Measurements from ENCODE around the gene SHQ1.

Gene SHQ1

GRCh38 chr3:72848703-72849081, 447 bp upstream of the SHQ1 start:
- TF ChIP-seq SPI1 (IDR thresholded peaks at IDR 0.05; ENCODE audit: borderline replicate concordance, low read depth), result peak; percentile 95
- TF ChIP-seq POLR2AphosphoS5 (IDR thresholded peaks at IDR 0.05; ENCODE audit: low read depth), result peak; percentile 73
- no peak for TF ChIP-seq GABPA (IDR thresholded peaks at IDR 0.05; ENCODE audit: low read depth)
- Histone ChIP-seq H3K4me3 (replicated peaks; ENCODE audit: insufficient read depth, low read length) (peak overlapping the region; percentile 67), H3K27ac (replicated peaks) (peak overlapping the region; percentile 87), H3K27me3 (ENCODE audit: insufficient read depth, poor library complexity, severe bottlenecking) (no peaks in the 10 kb centered on the region)
- peak; percentile 42 to 85 for DNase-seq (ENCODE audit: low read depth in 1 of 2, low spot score in 1 of 2)

GRCh38 chr3:72847282-72847681, 963 bp downstream of the SHQ1 start:
- no peak for DNase-seq (ENCODE audit: low read depth in 1 of 2, low spot score in 1 of 2)
- no peaks in the 10 kb centered on the region for H3K27me3 ChIP-seq (ENCODE audit: insufficient read depth, poor library complexity, severe bottlenecking)
- peak overlapping the region; percentile 67 for H3K4me3 ChIP-seq (replicated peaks; ENCODE audit: insufficient read depth, low read length)
- H3K27ac ChIP-seq (replicated peaks), result peak overlapping the region; percentile 87
- TF ChIP-seq POLR2AphosphoS5 (IDR thresholded peaks at IDR 0.05; ENCODE audit: low read depth), result no peak
- TF ChIP-seq SPI1 (IDR thresholded peaks at IDR 0.05; ENCODE audit: borderline replicate concordance, low read depth), result no peak
- TF ChIP-seq GABPA (IDR thresholded peaks at IDR 0.05; ENCODE audit: low read depth), result no peak
- TF ChIP-seq, protein P1, sequence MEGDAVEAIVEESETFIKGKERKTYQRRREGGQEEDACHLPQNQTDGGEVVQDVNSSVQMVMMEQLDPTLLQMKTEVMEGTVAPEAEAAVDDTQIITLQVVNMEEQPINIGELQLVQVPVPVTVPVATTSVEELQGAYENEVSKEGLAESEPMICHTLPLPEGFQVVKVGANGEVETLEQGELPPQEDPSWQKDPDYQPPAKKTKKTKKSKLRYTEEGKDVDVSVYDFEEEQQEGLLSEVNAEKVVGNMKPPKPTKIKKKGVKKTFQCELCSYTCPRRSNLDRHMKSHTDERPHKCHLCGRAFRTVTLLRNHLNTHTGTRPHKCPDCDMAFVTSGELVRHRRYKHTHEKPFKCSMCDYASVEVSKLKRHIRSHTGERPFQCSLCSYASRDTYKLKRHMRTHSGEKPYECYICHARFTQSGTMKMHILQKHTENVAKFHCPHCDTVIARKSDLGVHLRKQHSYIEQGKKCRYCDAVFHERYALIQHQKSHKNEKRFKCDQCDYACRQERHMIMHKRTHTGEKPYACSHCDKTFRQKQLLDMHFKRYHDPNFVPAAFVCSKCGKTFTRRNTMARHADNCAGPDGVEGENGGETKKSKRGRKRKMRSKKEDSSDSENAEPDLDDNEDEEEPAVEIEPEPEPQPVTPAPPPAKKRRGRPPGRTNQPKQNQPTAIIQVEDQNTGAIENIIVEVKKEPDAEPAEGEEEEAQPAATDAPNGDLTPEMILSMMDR (IDR thresholded peaks at IDR 0.05; ENCODE audit: insufficient read depth, low read length), result no peak
- TF ChIP-seq REST (IDR thresholded peaks at IDR 0.05; ENCODE audit: insufficient replicate concordance, low read depth), result no peak

DNA sequence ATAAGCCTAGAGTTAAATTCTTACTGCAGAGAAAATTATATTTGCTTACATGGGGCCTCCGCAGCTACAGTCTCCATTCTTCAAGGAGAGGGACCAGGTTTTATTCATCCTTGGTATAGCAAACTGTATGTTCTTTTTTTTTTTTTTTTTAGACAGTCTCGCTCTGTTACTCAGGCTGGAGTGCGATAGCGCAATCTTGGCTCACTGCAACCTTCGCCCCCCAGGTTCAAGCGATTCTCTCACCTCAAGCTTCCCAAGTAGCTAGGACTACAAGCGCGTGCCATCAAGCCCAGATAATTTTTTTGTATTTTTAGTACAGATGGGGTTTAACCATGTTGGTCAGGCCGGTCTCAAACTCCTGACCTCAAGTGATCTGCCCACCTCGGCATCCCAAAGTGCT, 2.1 kb downstream of the SHQ1 start:
- no peak for DNase-seq (ENCODE audit: low read depth in 1 of 2, low spot score in 1 of 2)
- TF ChIP-seq REST (IDR thresholded peaks at IDR 0.05; ENCODE audit: insufficient replicate concordance, low read depth) (no peak), SPI1 (IDR thresholded peaks at IDR 0.05; ENCODE audit: borderline replicate concordance, low read depth) (no peak), POLR2AphosphoS5 (IDR thresholded peaks at IDR 0.05; ENCODE audit: low read depth) (no peak), GABPA (IDR thresholded peaks at IDR 0.05; ENCODE audit: low read depth) (no peak)
- TF ChIP-seq, protein P1 (IDR thresholded peaks at IDR 0.05; ENCODE audit: insufficient read depth, low read length), result no peak
- H3K27me3 ChIP-seq (ENCODE audit: insufficient read depth, poor library complexity, severe bottlenecking), result no peaks in the 10 kb centered on the region
- H3K27ac ChIP-seq (replicated peaks), result peak overlapping the region; percentile 87; the same call in 1 of the 2 replicates
- peak overlapping the region; percentile 67 for H3K4me3 ChIP-seq (replicated peaks; ENCODE audit: insufficient read depth, low read length)

GRCh38 chr3:72844436-72844993, 3.7 kb downstream of the SHQ1 start:
- TF ChIP-seq REST (IDR thresholded peaks at IDR 0.05; ENCODE audit: insufficient replicate concordance, low read depth) (no peak), SPI1 (IDR thresholded peaks at IDR 0.05; ENCODE audit: borderline replicate concordance, low read depth) (no peak), GABPA (IDR thresholded peaks at IDR 0.05; ENCODE audit: low read depth) (no peak)
- TF ChIP-seq, protein P1 (IDR thresholded peaks at IDR 0.05; ENCODE audit: insufficient read depth, low read length), result no peak
- Histone ChIP-seq H3K27me3 (ENCODE audit: insufficient read depth, poor library complexity, severe bottlenecking) (no peaks in the 10 kb centered on the region), H3K4me3 (replicated peaks; ENCODE audit: insufficient read depth, low read length) (no peak overlapping the region), H3K27ac (replicated peaks) (no peak overlapping the region)
- DNase-seq (ENCODE audit: low read depth in 1 of 2, low spot score in 1 of 2), result no peak
